Measurements from ENCODE around the gene PPP4R1. TPM values are rescaled to one million over a fixed set of nuclear protein-coding genes. Genes with fewer than 3 reads are reported as not detected.

Gene PPP4R1
- polyA plus RNA-seq, 1 donor from 2014 or later: 127 TPM

DNA sequence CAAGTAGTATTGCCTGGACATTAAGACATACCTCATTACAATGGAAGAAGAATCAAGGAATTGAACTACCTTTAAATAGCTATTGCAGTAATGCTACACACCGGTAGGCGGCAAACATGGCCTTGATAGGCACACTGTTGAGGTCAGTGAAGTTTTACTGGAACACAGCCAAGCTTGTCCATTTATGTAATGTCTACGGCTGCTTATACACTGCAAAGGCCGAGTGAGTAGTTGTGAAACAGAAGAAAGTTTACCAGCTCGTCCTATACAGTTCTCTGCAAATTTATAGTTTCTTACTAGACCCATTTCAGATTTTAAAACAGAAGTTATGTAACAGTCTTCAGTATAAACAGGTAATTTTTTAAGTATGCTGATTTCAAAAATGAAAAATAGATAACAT lies 38.8 kb downstream of the PPP4R1 start:
- Histone ChIP-seq H3F3A (ENCODE audit: insufficient read depth, low read length, poor library complexity, severe bottlenecking) (no peaks in the 10 kb centered on the region), H3K9me2 (ENCODE audit: insufficient read depth, low read length) (no peaks in the 10 kb centered on the region), H3K4me3 (ENCODE audit: low read length) (no peak overlapping the region), H3K27me3 (ENCODE audit: insufficient read depth, low read depth, low read length) (no peaks in the 10 kb centered on the region), H3K4me2 (ENCODE audit: low read length) (no peak overlapping the region), H3K79me2 (replicated peaks; ENCODE audit: insufficient read depth, low read length) (no peaks in the 10 kb centered on the region), H3K36me3 (ENCODE audit: insufficient read depth, low read length) (peaks cover 12% of the 10 kb centered on the region), H3K9me3 (ENCODE audit: low read length) (no peaks in the 10 kb centered on the region), H2AFZ (ENCODE audit: low read depth, low read length) (no peak overlapping the region), H3K9ac (ENCODE audit: low read length) (no peak overlapping the region), H3K27ac (ENCODE audit: low read length) (no peak overlapping the region), H4K20me1 (ENCODE audit: insufficient read depth) (no peaks in the 10 kb centered on the region)
- TF ChIP-seq EZH2 (IDR thresholded peaks at IDR 0.05; ENCODE audit: borderline replicate concordance, insufficient read depth, low read length, poor library complexity, severe bottlenecking) (no peak), TAF1 (IDR thresholded peaks at IDR 0.05; ENCODE audit: low read depth) (no peak), RAD21 (conservative IDR thresholded peaks at IDR 0.05) (peak; percentile 65), POLR2AphosphoS5 (IDR thresholded peaks at IDR 0.05) (no peak), EP300 (conservative IDR thresholded peaks at IDR 0.05; ENCODE audit: poor library complexity, severe bottlenecking) (no peak), SMC3 (conservative IDR thresholded peaks at IDR 0.05; ENCODE audit: poor library complexity) (peak; percentile 74), MXI1 (conservative IDR thresholded peaks at IDR 0.05; ENCODE audit: poor library complexity, severe bottlenecking) (no peak)
- TF ChIP-seq, protein P1, sequence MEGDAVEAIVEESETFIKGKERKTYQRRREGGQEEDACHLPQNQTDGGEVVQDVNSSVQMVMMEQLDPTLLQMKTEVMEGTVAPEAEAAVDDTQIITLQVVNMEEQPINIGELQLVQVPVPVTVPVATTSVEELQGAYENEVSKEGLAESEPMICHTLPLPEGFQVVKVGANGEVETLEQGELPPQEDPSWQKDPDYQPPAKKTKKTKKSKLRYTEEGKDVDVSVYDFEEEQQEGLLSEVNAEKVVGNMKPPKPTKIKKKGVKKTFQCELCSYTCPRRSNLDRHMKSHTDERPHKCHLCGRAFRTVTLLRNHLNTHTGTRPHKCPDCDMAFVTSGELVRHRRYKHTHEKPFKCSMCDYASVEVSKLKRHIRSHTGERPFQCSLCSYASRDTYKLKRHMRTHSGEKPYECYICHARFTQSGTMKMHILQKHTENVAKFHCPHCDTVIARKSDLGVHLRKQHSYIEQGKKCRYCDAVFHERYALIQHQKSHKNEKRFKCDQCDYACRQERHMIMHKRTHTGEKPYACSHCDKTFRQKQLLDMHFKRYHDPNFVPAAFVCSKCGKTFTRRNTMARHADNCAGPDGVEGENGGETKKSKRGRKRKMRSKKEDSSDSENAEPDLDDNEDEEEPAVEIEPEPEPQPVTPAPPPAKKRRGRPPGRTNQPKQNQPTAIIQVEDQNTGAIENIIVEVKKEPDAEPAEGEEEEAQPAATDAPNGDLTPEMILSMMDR (IDR thresholded peaks at IDR 0.05; ENCODE audit: poor library complexity, severe bottlenecking): peak; percentile 68
- TF ChIP-seq, protein P2, sequence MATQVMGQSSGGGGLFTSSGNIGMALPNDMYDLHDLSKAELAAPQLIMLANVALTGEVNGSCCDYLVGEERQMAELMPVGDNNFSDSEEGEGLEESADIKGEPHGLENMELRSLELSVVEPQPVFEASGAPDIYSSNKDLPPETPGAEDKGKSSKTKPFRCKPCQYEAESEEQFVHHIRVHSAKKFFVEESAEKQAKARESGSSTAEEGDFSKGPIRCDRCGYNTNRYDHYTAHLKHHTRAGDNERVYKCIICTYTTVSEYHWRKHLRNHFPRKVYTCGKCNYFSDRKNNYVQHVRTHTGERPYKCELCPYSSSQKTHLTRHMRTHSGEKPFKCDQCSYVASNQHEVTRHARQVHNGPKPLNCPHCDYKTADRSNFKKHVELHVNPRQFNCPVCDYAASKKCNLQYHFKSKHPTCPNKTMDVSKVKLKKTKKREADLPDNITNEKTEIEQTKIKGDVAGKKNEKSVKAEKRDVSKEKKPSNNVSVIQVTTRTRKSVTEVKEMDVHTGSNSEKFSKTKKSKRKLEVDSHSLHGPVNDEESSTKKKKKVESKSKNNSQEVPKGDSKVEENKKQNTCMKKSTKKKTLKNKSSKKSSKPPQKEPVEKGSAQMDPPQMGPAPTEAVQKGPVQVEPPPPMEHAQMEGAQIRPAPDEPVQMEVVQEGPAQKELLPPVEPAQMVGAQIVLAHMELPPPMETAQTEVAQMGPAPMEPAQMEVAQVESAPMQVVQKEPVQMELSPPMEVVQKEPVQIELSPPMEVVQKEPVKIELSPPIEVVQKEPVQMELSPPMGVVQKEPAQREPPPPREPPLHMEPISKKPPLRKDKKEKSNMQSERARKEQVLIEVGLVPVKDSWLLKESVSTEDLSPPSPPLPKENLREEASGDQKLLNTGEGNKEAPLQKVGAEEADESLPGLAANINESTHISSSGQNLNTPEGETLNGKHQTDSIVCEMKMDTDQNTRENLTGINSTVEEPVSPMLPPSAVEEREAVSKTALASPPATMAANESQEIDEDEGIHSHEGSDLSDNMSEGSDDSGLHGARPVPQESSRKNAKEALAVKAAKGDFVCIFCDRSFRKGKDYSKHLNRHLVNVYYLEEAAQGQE (IDR thresholded peaks at IDR 0.05; ENCODE audit: borderline replicate concordance): no peak

DNA sequence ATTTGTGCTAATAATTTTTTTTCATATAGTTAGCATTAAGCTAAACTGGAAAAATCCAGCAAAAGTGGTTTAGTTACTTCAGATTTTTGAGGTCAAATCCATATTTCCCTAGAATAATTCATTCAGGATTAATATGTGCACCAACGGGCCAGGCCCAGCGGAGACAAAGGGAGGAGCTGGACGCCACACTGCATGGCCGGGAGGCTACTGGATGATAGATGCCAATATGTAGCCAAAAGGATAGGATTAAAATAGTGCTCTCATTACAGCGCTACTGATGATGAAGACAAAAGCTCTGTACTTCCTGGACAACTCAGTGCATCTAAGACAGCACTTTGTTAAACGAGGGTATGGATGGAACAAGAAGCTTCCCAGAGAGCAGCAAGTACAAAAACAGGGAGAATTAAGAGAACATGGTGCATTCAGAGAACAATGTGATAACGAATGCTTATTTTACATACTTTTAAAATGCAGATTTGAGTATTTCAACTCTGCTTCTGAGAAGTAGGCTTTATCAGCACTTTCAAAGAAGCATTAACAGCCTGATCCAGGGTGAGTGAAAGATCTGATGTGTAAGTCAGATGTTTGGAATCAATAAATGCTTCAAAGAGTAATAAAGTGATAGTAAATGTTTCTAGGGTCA lies 39.8 kb downstream of the PPP4R1 start:
- H3K4me2 ChIP-seq (ENCODE audit: low read length): no peak overlapping the region
- H4K20me1 ChIP-seq (ENCODE audit: insufficient read depth): no peaks in the 10 kb centered on the region
- TF ChIP-seq EZH2 (IDR thresholded peaks at IDR 0.05; ENCODE audit: borderline replicate concordance, insufficient read depth, low read length, poor library complexity, severe bottlenecking) (no peak), RAD21 (conservative IDR thresholded peaks at IDR 0.05) (no peak), TAF1 (IDR thresholded peaks at IDR 0.05; ENCODE audit: low read depth) (no peak), SMC3 (conservative IDR thresholded peaks at IDR 0.05; ENCODE audit: poor library complexity) (no peak), POLR2AphosphoS5 (IDR thresholded peaks at IDR 0.05) (no peak), EP300 (conservative IDR thresholded peaks at IDR 0.05; ENCODE audit: poor library complexity, severe bottlenecking) (no peak), MXI1 (conservative IDR thresholded peaks at IDR 0.05; ENCODE audit: poor library complexity, severe bottlenecking) (no peak)
- TF ChIP-seq, protein P1 (IDR thresholded peaks at IDR 0.05; ENCODE audit: poor library complexity, severe bottlenecking): no peak
- no peaks in the 10 kb centered on the region for H3K9me3 ChIP-seq (ENCODE audit: low read length)
- no peak overlapping the region for H2AFZ ChIP-seq (ENCODE audit: low read depth, low read length)
- no peaks in the 10 kb centered on the region for H3F3A ChIP-seq (ENCODE audit: insufficient read depth, low read length, poor library complexity, severe bottlenecking)
- no peaks in the 10 kb centered on the region for H3K27me3 ChIP-seq (ENCODE audit: insufficient read depth, low read depth, low read length)
- no peaks in the 10 kb centered on the region for H3K79me2 ChIP-seq (replicated peaks; ENCODE audit: insufficient read depth, low read length)
- H3K4me3 ChIP-seq (ENCODE audit: low read length): no peak overlapping the region
- no peak overlapping the region for H3K27ac ChIP-seq (ENCODE audit: low read length)
- H3K9ac ChIP-seq (ENCODE audit: low read length): no peak overlapping the region
- no peaks in the 10 kb centered on the region for H3K9me2 ChIP-seq (ENCODE audit: insufficient read depth, low read length)
- peaks cover 12% of the 10 kb centered on the region for H3K36me3 ChIP-seq (ENCODE audit: insufficient read depth, low read length)

Measured in neural cell (in vitro differentiated cells).